ENCODE results near the gene TRIM27.
"Not testable (repeated sequence)": the region's sequence is repeated elsewhere in the genome, so short reads cannot be mapped to it uniquely, and the experiment has no call there.

Gene TRIM27

DNA sequence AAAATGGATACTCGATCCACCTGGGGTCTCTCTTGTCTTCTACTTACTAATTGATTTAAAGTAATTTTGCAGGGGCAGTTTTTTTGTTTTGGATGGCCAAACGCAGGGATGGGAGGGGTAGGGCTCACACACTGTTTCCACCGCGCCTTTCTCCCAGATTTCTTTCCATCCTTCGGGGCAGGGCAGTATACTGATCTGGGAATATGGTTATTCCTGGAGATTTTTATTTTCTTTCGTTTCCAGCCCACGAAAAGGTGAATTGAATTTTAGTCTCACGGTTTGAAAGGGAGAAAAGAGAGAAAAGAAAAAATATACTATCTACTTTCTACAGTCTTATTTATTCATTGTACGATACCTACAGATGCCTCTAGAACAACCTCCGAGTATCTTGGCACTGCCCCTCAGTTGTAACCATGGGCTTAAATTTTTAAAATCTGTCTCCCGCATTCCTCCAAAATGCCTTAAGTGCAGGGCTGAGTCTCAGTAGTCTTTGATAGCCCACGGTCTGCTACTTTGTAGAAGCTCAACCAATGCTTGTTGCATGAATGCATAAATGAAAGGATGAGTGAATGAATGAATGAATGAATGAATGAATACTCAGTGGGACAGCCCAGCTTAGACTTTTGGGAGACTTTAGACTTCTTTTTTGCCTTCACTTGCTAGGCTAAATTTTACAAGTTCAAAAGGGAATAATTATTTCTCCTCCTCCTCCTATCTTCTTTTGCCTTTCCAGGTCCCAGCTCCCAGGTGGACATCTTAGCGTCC, 18.1 kb upstream of the TRIM27 start:
- DNase-seq (ENCODE audit: low spot score) = no peak

DNA sequence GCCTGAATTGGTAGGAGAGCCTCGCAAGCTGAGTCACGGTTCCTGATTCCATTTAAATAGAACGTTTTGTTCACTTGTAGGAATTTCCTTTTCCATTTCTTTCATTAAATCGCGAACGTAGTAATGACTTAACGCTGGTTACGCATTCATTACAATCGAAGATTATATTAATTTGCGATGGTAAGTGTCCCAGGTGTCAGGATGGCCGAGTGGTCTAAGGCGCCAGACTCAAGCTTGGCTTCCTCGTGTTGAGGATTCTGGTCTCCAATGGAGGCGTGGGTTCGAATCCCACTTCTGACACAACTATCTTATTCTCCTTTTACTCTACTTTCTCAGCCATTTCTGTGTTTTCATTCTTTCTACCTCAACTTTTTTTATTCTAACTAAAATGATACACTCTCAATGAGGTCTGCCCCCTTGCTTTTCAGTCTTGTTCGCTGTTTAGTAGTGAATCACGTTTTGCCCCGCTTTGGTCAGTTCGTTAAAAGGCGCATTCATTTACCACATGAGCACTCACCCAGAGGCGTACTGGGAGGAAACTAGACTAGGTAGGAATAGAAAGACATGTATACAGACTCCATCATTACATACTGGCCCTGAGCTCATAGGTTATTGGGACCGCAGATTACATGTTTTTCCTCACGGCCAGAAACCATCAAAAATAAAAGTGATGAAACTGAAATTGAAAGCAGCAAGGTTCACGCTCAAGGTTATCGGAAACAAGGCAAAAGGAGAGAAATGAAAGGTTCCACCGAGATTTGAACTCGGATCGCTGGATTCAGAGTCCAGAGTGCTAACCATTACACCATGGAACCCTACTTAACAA, 17.3 kb upstream of the TRIM27 start:
- DNase-seq (ENCODE audit: low spot score) = peak; percentile 87

DNA sequence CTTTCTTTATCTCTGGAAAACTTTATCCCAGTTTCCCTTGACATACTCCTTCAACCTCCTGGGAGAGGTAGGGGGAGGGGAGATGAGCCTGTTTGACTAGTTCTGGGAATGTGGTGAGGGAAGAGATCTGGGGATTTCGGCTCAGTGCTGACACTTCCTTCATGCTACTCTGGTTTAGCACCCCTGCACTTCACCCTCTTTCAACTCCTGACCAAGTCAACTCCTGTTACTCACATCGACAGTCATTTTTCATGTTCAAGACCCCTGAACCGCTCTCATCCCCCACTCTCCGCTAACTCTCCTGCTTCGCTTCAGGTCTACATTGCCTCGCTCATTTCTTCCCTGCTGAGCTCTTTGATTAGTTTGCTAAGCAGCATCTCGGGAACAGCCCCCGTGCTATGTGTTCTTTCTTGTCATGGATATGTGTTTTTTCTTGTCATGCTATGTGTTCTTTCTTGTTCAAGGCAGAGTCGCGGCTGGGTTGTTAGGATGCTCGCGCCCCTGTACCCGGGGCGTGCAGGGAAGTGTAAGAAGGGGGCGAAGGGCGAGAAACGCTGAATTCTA, 16.6 kb upstream of the TRIM27 start:
- no peak for DNase-seq (ENCODE audit: low spot score)

DNA sequence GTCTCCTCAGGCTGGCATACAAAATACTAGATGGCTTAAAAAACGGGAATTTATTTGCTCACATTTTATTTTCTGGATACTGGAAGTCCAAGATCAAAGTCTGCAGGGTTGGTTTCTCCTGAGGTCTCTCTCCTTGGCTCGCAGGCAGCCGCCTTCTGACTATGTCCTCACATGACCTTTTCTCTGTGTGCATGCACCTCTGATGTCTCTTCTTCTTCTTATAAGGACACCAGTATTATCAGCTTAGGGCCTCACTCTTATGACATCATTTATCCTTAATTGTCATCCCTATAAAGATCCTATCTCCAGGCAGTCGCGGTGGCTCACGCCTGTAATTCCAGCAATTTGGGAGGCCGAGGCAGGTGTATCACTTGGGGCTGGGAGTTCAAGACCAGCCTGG, 9.3 kb upstream of the TRIM27 start:
- DNase-seq (ENCODE audit: low spot score) = no peak

DNA sequence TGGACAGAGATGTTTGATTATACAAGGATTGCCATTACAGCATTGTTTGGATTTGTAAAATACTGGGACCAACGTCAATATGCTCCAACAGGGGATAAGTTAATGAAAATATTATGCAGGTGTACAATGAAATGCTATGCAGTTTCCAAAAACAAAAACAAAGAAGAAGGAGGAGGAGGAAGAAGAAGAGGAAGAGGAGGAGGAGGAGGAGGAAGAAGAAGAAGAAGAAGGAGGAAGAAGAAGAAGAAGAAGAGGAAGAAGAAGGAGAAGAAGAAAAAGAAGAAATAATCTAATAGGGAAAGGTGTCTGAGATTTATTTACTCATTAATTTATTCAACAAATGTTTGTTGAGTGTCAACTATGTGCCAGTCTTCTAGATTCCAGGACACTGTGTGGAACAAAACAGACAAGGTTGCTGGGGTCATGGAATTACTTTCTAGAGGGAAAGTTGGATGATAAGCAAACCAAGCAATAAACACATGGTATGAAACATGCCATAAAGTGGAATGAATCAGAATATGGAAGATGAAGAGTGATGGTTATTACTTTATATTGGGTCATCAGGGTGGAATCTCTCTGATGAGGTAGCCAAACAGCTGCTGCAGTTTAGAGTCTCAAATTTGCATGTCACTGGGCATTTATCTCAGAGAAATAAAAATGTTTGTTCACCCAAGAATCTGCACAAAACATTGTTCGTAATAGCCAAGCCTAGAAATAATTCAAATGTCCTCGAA, 6.3 kb upstream of the TRIM27 start:
- no peak for DNase-seq (ENCODE audit: low spot score)

GRCh38 chr6:28929339-28929738, 5.6 kb upstream of the TRIM27 start:
- DNase-seq (ENCODE audit: low spot score) = not testable (repeated sequence)

DNA sequence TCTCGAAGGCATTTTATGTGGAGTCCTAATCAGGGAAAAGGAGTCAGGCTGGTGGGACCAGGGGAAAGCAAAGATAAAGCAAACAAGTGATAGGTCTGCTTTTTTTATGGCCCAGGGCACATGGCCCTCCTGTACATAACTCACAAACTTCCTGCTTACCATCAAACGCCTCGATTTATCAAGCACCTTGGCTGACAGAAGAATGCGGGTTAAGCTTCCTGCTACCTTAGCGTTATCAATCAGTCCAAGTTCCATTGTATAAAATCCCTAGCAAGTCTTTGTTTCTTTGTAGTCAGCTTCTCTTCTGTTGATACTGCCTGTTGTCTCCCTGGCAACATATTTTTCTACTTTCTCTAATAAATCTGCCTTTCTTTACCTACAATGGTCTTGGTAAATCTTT, 4.1 kb upstream of the TRIM27 start:
- DNase-seq (ENCODE audit: low spot score) = no peak

DNA sequence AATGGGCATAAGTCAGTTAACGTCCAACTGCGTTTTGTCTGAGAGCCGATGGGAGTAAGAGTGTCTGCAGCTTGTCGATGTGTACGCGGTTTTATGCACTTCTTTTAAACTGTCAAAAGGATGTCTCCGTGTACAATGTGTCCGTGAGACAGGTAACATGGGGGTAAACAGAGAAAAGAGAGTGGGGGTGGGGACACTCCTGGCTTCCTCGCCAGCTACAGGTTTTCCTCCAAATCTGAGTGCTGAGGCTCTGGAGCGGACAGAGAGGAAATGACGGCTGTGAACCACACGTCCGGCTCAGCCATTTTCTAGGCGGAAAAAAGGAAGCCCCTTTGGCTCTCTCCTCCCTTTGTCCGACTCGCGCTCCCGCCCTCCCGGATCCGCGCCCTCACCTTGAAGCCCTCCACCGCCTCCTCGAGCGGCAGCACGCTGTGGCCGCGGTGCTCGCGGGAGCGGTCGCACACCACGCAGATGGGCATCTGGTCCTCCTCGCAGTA, 916 bp downstream of the TRIM27 start:
- peak; percentile 35 for DNase-seq (ENCODE audit: low spot score)

DNA sequence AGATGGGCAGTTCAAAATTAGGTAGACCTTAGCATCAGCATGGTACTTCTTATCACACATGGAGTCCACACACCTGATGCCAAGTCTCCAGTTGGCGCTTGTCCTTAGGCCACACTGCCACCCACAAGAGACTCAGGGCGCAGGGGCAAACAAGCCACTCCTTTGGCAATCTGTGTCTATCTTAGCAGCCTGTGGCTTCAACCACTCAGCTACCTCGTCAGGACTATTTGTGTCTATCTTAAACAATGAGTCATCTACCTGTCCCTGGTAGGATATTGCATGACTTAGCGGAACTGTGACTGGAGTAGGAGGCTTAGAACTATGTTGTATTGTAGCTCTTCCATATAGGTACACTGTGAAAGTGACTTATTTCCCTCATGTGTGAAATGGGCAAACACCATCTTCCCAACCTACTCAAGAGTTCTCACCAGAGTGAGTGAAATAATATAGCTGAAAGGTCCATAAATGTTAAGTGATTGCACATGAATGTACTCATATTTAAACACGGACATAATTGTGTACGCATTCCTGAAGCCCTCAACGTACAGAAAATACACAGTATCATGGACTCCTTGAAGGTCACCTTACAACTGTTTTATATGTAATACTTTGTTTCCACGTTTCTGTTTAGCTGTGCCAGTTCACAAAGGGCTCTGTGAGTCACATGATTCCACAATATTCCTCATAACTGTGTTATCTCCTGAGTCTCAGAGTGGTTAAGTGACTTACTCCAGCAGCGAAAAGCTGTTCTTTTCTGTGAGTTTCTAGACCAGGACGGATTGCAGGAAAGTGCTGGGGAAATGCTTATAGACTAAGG, 1.6 kb downstream of the TRIM27 start:
- peak; percentile 62 for DNase-seq (ENCODE audit: low spot score)

- DNase-seq (ENCODE audit: low spot score) = no peak
Measured at GRCh38 chr6:28920281-28920680, 3.5 kb downstream of the TRIM27 start.

- no peak for DNase-seq (ENCODE audit: low spot score)
Measured at GRCh38 chr6:28914941-28915340, 8.8 kb downstream of the TRIM27 start.

GRCh38 chr6:28910901-28911690, 12.7 kb downstream of the TRIM27 start:
- DNase-seq (ENCODE audit: low spot score) = no peak

GRCh38 chr6:28907394-28907793, 16.4 kb downstream of the TRIM27 start:
- no peak for DNase-seq (ENCODE audit: low spot score)

GRCh38 chr6:28906669-28907068, 17.1 kb downstream of the TRIM27 start:
- no peak for DNase-seq (ENCODE audit: low spot score)

DNA sequence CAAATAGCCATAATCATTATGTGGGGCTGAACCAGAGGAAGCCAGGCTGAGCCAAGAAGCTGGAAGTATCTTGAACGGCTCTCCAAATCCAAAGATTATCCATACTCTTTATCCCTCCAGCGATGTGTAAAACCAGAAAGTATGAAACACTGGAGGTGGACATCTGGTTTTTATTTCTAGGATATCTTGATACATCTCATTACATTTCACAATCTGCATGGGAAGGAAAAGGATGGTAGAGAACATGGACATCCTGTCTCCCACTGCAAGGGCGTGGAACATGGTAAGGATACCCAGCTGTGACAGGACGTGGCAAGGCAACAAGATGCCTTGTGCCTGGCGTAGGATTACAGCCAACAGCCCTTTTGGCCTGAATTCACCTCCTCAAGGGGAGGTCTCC, 20.1 kb downstream of the TRIM27 start:
- DNase-seq (ENCODE audit: low spot score) = no peak

GRCh38 chr6:28901831-28902230, 22.0 kb downstream of the TRIM27 start:
- DNase-seq (ENCODE audit: low spot score) = no peak

GRCh38 chr6:28900577-28901256, 23.1 kb downstream of the TRIM27 start:
- no peak for DNase-seq (ENCODE audit: low spot score)

GRCh38 chr6:28898710-28898965, 25.1 kb downstream of the TRIM27 start:
- DNase-seq (ENCODE audit: low spot score) = no peak

GRCh38 chr6:28897369-28897745, 26.4 kb downstream of the TRIM27 start:
- no peak for DNase-seq (ENCODE audit: low spot score)
